Measurements from ENCODE around the gene RTL1. TPM values are rescaled to one million over a fixed set of nuclear protein-coding genes. Genes with fewer than 3 reads are reported as not detected.

Gene RTL1
- total RNA-seq = under 1 TPM in 1 of 2 donors, not detected in 1; 0.80 TPM

DNA sequence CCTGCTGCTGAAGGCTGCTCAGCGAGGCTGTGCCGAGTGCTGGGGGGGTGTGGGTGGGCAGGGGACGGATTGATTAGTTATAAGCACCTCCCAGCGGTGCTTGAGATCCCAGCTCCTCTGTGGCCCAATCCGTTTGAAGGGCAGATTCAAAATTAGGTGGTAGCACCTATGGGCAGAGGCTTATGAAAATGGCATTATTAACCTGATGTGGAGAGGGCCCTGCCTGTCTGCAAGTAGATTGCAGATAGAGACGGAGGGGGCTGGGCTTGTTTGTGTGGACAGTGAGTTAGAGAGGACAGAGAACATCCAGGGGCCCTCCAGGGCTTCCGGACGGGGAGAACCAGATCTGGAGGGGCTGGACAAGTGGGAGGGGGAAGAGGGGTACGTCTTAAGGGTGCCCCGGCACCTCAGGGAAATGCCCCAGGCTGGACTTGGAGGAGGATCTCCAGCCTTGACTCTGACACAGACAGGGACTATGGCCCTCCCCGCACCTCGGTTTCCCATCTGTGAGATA, at the start of gene RTL1:
TSS of gene RTL1 (minus strand) at position 51 of the 514 bp plus-strand sequence. CDS start 18,934 bp downstream, outside the sequence.
- intact Hi-C loops (cut with DNase I) = loop anchor here (5.0 kb wide), 2 partner anchors 86 to 724 kb away; no protein-coding TSS in a partner anchor
- DNase-seq (ENCODE audit: low spot score) = no peak
- TF ChIP-seq, protein P1, sequence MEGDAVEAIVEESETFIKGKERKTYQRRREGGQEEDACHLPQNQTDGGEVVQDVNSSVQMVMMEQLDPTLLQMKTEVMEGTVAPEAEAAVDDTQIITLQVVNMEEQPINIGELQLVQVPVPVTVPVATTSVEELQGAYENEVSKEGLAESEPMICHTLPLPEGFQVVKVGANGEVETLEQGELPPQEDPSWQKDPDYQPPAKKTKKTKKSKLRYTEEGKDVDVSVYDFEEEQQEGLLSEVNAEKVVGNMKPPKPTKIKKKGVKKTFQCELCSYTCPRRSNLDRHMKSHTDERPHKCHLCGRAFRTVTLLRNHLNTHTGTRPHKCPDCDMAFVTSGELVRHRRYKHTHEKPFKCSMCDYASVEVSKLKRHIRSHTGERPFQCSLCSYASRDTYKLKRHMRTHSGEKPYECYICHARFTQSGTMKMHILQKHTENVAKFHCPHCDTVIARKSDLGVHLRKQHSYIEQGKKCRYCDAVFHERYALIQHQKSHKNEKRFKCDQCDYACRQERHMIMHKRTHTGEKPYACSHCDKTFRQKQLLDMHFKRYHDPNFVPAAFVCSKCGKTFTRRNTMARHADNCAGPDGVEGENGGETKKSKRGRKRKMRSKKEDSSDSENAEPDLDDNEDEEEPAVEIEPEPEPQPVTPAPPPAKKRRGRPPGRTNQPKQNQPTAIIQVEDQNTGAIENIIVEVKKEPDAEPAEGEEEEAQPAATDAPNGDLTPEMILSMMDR (IDR thresholded peaks at IDR 0.05) = no peak
- no peak for TF ChIP-seq POLR2AphosphoS5 (IDR thresholded peaks at IDR 0.05)
- TF ChIP-seq POLR2A (IDR thresholded peaks at IDR 0.05) = no peak
- WGBS = 76% methylated on average over 12 of the region's 12 CpGs
- Histone ChIP-seq H3K9me3 (no peaks in the 10 kb centered on the region), H3K4me3 (no peak within 1 kb of the TSS), H3K36me3 (no peaks in the 10 kb centered on the region), H3K4me1 (replicated peaks) (peaks cover 15% of the 10 kb centered on the region), H3K27me3 (replicated peaks; ENCODE audit: insufficient read depth) (no peaks in the 10 kb centered on the region), H3K27ac (no peak within 1 kb of the TSS)

GRCh38 chr14:100950024-100950423, 46.5 kb upstream of the RTL1 start:
- WGBS = 92% methylated on average over 3 of the region's 3 CpGs
- Histone ChIP-seq H3K4me1 (replicated peaks) (no peaks in the 10 kb centered on the region), H3K9me3 (no peaks in the 10 kb centered on the region), H3K27ac (no peak overlapping the region), H3K27me3 (replicated peaks; ENCODE audit: insufficient read depth) (no peaks in the 10 kb centered on the region), H3K4me3 (no peak overlapping the region), H3K36me3 (no peaks in the 10 kb centered on the region)
- intact Hi-C loops (cut with DNase I) = no loop called here
- TF ChIP-seq, protein P1 (IDR thresholded peaks at IDR 0.05) = no peak
- no peak for TF ChIP-seq POLR2A (IDR thresholded peaks at IDR 0.05)
- TF ChIP-seq POLR2AphosphoS5 (IDR thresholded peaks at IDR 0.05) = no peak
- DNase-seq (ENCODE audit: low spot score) = no peak

DNA sequence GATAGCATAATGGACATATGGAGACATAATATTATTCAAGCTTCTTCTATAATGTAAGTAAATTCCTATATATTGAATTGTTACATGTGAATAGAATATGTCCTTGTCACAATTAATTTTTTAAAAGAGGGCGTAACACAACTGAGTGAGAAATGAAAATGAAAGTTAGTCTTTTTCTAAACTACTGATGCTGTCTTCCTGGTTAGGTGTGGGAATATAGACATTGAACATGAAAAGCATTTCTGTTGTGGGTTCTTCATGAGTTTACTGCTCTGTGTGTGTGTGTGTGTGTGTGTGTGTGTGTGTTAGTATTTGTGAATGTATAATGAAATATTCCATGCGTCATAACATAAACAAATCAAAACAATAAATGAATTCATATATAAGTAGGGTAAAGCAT, 40.5 kb upstream of the RTL1 start:
- Histone ChIP-seq H3K36me3 (no peaks in the 10 kb centered on the region), H3K27me3 (replicated peaks; ENCODE audit: insufficient read depth) (no peaks in the 10 kb centered on the region), H3K9me3 (no peaks in the 10 kb centered on the region), H3K4me3 (no peak overlapping the region), H3K27ac (no peak overlapping the region), H3K4me1 (replicated peaks) (no peaks in the 10 kb centered on the region)
- DNase-seq (ENCODE audit: low spot score) = no peak
- intact Hi-C loops (cut with DNase I) = no loop called here
- 99% methylated on average over 2 of the region's 2 CpGs for WGBS
- TF ChIP-seq, protein P1 (IDR thresholded peaks at IDR 0.05) = no peak
- no peak for TF ChIP-seq POLR2AphosphoS5 (IDR thresholded peaks at IDR 0.05)
- no peak for TF ChIP-seq POLR2A (IDR thresholded peaks at IDR 0.05)

DNA sequence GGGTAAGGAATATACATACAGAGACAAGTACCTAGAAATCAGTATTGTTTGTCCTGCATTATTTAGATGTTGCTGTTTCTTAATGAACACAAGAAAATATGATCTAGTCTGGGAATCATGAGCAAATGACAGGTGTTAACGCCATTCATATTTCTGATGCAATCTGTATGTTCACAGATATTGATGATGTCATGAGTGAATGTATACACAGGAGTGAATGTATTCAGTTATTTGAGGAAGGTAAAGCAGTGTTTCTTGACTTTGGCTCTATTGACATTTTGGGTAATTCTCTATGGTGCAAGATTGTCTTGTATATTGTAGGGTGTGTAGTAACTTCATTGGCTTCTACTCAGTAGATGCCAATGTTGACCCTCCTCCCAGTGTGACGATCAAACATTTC, 26.7 kb upstream of the RTL1 start:
- intact Hi-C loops (cut with DNase I) = no loop called here
- WGBS = 98% methylated on average over 2 of the region's 2 CpGs
- Histone ChIP-seq H3K9me3 (no peaks in the 10 kb centered on the region), H3K27me3 (replicated peaks; ENCODE audit: insufficient read depth) (no peaks in the 10 kb centered on the region), H3K4me3 (no peak overlapping the region), H3K4me1 (replicated peaks) (no peaks in the 10 kb centered on the region), H3K36me3 (no peaks in the 10 kb centered on the region), H3K27ac (no peak overlapping the region)
- TF ChIP-seq POLR2A (IDR thresholded peaks at IDR 0.05) = no peak
- TF ChIP-seq POLR2AphosphoS5 (IDR thresholded peaks at IDR 0.05) = no peak
- TF ChIP-seq, protein P1 (IDR thresholded peaks at IDR 0.05) = no peak
- DNase-seq (ENCODE audit: low spot score) = no peak

- Histone ChIP-seq H3K9me3 (no peaks in the 10 kb centered on the region), H3K27me3 (replicated peaks; ENCODE audit: insufficient read depth) (no peaks in the 10 kb centered on the region), H3K27ac (no peak overlapping the region), H3K4me1 (replicated peaks) (no peaks in the 10 kb centered on the region), H3K36me3 (no peaks in the 10 kb centered on the region), H3K4me3 (no peak overlapping the region)
- intact Hi-C loops (cut with DNase I) = no loop called here
- TF ChIP-seq, protein P1 (IDR thresholded peaks at IDR 0.05) = no peak
- no peak for TF ChIP-seq POLR2A (IDR thresholded peaks at IDR 0.05)
- no peak for TF ChIP-seq POLR2AphosphoS5 (IDR thresholded peaks at IDR 0.05)
- 62% methylated on average over 2 of the region's 2 CpGs for WGBS
- DNase-seq (ENCODE audit: low spot score) = no peak
Observed at GRCh38 chr14:100915560-100915959, 12.0 kb upstream of the RTL1 start.
